ENCODE results near the gene BACE2. TPM values are rescaled to one million over a fixed set of nuclear protein-coding genes. Genes with fewer than 3 reads are reported as not detected.

Gene BACE2
- total RNA-seq, 1 donor from 2014 or later, result 16.8 TPM

GRCh38 chr21:41280115-41280919, 112.4 kb downstream of the BACE2 start:
- no peak overlapping the region for H3K4me3 Mint-ChIP-seq (ENCODE audit: unreplicated experiment)
- H3K27me3 Mint-ChIP-seq (ENCODE audit: low read depth, unreplicated experiment), result peaks cover 9% of the 10 kb centered on the region
- no peak for TF ChIP-seq CTCF (IDR thresholded peaks at IDR 0.05; ENCODE audit: insufficient read depth, low read depth, low read length)
- no peak for TF ChIP-seq EZH2 (IDR thresholded peaks at IDR 0.05; ENCODE audit: insufficient read depth, low read length)
- H3K27ac Mint-ChIP-seq (ENCODE audit: unreplicated experiment), result no peak overlapping the region
- peak; percentile 30 for DNase-seq (ENCODE audit: low read depth)
- H3K4me3 ChIP-seq (ENCODE audit: insufficient read depth, low read depth, low read length), result no peak overlapping the region
- no peaks in the 10 kb centered on the region for H3K36me3 Mint-ChIP-seq (ENCODE audit: low read depth, unreplicated experiment)
- H4K20me1 ChIP-seq (ENCODE audit: insufficient read depth, low read length), result no peaks in the 10 kb centered on the region
- no peak overlapping the region for H3K9ac ChIP-seq (ENCODE audit: low read length)
- H3K79me2 ChIP-seq (ENCODE audit: insufficient read depth, low read length), result no peaks in the 10 kb centered on the region
- H3K36me3 ChIP-seq (ENCODE audit: insufficient read depth, low read length), result peaks cover 3% of the 10 kb centered on the region
- no peak overlapping the region for H2AFZ ChIP-seq (ENCODE audit: low read depth, low read length)
- no peak for FAIRE-seq
- H3K4me2 ChIP-seq (ENCODE audit: low read length), result no peak overlapping the region
- H3K27me3 ChIP-seq (ENCODE audit: insufficient read depth, low read length), result peaks cover 7% of the 10 kb centered on the region
- no peak overlapping the region for H3K27ac ChIP-seq (ENCODE audit: low read depth, low read length)
- H3K4me1 Mint-ChIP-seq (ENCODE audit: low read depth, unreplicated experiment), result no peaks in the 10 kb centered on the region
- H3K9me3 Mint-ChIP-seq (ENCODE audit: unreplicated experiment), result peaks cover 1% of the 10 kb centered on the region
- no peaks in the 10 kb centered on the region for H3K9me3 ChIP-seq (ENCODE audit: insufficient read depth, low read depth, low read length)
- no peaks in the 10 kb centered on the region for H3K4me1 ChIP-seq (ENCODE audit: insufficient read depth, low read length)

GRCh38 chr21:41282412-41282811, 114.5 kb downstream of the BACE2 start:
- no peak for FAIRE-seq
- H3K27me3 Mint-ChIP-seq (ENCODE audit: low read depth, unreplicated experiment), result peaks cover 11% of the 10 kb centered on the region

More at GRCh38 chr21:41282412-41282811, 114.5 kb downstream of the BACE2 start:
- no peak for DNase-seq (ENCODE audit: low read depth)
- H3K9me3 ChIP-seq (ENCODE audit: insufficient read depth, low read depth, low read length), result no peaks in the 10 kb centered on the region
- H3K4me1 ChIP-seq (ENCODE audit: insufficient read depth, low read length), result no peaks in the 10 kb centered on the region
- no peaks in the 10 kb centered on the region for H3K79me2 ChIP-seq (ENCODE audit: insufficient read depth, low read length)
- H3K4me3 ChIP-seq (ENCODE audit: insufficient read depth, low read depth, low read length), result no peak overlapping the region
- no peak overlapping the region for H3K27ac ChIP-seq (ENCODE audit: low read depth, low read length)
- peaks cover 2% of the 10 kb centered on the region for H3K9me3 Mint-ChIP-seq (ENCODE audit: unreplicated experiment)
- H3K4me3 Mint-ChIP-seq (ENCODE audit: unreplicated experiment), result no peak overlapping the region
- H3K36me3 ChIP-seq (ENCODE audit: insufficient read depth, low read length), result no peaks in the 10 kb centered on the region
- no peak overlapping the region for H2AFZ ChIP-seq (ENCODE audit: low read depth, low read length)
- H3K4me1 Mint-ChIP-seq (ENCODE audit: low read depth, unreplicated experiment), result no peaks in the 10 kb centered on the region
- H4K20me1 ChIP-seq (ENCODE audit: insufficient read depth, low read length), result no peaks in the 10 kb centered on the region
- no peak overlapping the region for H3K4me2 ChIP-seq (ENCODE audit: low read length)
- H3K9ac ChIP-seq (ENCODE audit: low read length), result no peak overlapping the region
- TF ChIP-seq CTCF (IDR thresholded peaks at IDR 0.05; ENCODE audit: insufficient read depth, low read depth, low read length) (no peak), EZH2 (IDR thresholded peaks at IDR 0.05; ENCODE audit: insufficient read depth, low read length) (no peak)
- H3K27me3 ChIP-seq (ENCODE audit: insufficient read depth, low read length), result peaks cover 7% of the 10 kb centered on the region
- no peaks in the 10 kb centered on the region for H3K36me3 Mint-ChIP-seq (ENCODE audit: low read depth, unreplicated experiment)
- H3K27ac Mint-ChIP-seq (ENCODE audit: unreplicated experiment), result no peak overlapping the region
